Globus pallidus (tissue), 1 donor: Measurements from ENCODE around the gene CCDC124.
"Not testable (repeated sequence)": the region's sequence is repeated elsewhere in the genome, so short reads cannot be mapped to it uniquely, and the experiment has no call there.

Experiments used
- DNase-seq: peaks from one replicate; pipeline ENCODE4 v3.0.0-alpha.2; 2015; ENCODE audit warnings: low spot score

The CCDC124 gene, protein sequence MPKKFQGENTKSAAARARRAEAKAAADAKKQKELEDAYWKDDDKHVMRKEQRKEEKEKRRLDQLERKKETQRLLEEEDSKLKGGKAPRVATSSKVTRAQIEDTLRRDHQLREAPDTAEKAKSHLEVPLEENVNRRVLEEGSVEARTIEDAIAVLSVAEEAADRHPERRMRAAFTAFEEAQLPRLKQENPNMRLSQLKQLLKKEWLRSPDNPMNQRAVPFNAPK

DNA sequence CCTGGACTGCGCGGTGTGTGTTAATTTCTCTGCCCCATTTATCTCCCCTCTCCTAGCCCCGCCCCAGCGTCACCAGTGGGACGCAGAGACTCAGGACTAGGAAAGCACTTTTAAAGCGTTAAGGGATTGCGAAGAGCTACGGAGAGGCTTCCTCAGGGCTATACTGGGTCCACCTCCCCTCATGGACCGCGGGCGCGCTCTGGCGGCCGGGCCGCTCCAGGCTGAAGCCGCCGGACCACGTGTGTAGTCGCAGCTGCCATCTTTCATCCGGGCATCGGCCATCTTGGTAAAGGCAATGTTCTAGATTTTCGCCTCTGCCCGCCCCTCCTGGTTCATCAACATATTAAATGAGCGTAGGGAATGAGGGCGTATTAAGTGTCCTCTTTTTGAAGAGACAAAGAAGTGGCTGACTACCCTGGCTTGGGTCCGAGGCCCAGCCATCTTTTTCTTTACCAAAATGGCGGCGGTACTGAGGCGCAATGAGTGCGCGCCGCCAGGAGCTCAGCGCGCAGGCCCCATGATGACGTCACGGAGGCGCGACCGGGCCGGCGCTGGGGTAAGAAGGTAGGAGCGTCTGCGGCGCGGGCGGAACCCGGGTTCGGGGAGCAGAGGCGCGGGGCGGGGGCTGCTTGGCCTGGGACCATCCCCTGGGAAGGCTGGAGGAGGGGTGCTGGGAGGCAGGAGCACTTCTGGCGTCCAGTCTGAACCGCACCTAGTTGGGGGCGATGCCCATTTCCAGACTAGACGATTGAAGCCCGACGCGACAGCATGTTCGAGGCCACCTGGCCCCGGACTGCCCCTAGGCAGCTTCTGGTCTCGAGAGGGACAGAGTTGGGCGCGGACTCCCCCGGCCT lies at the start of gene CCDC124:
CCDC124 (plus strand) TSS at position 531 of the 854 bp plus-strand sequence. CDS start 3,406 bp downstream, outside the sequence.
- DNase-seq, result peak; percentile 86

DNA sequence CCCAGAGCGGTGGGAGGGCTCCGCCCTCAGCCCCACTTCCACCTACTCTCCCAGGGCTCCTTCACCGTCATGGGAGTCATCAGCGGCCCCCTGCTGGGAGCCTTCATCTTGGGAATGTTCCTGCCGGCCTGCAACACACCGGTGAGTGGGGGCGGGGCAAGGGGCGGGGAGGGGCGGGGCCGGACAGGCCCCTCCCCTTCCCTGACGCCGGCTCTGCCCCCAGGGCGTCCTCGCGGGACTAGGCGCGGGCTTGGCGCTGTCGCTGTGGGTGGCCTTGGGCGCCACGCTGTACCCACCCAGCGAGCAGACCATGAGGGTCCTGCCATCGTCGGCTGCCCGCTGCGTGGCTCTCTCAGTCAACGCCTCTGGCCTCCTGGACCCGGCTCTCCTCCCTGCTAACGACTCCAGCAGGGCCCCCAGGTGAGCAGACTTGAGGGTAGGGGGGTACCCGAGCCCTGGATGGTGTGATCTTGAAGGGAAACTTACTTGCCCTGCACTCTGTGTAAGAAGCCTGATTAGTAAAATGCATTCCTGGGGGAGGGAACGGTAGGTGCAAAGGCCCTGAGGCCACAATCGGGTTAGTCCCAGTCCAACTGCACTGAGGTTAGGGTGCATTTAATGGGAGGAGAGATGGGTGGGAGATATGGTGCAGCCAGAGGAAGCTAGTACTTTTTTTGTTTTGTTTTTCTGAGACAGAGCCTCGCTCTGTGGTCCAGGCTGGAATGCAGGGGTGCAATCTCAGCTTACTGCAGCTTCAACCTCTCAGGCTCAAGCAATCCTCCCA lies 49.0 kb upstream of the CCDC124 start:
- no peak for DNase-seq

DNA sequence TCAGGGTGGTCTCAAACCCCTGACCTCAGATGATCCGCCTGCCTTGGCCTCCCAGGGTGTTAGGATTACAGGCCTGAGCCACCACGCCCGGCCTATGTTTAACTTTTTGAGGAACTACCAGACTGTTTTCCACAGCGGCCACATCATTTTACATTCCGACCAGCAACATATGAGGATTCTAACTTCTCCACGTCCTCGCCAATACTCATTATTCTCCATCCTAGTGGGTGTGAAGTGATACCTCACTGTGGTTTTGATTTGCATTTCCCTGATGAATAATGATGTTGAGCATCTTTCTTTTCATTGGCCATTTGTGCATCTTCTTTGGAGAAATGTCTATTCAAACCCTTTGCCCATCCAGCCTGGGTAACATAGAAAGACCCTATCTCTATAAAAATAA lies 46.3 kb upstream of the CCDC124 start:
- no peak for DNase-seq

DNA sequence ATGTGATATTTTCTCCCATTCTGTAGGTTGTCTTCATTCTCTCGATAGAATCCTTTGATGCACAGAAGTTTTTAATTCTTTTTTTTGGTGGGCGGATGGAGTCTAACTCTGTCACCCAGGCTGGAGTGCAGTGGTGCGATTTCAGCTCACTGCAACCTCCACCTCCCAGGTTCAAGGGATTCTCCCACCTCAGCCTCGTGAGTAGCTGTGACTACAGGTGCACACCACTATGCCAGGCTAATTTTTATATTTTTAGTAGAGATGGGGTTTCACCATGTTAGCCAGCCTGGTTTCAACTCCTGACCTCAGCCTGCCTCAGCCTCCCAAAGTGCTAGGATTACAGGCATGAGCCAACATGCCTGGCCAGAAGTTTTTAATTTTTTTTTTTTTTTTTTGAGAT lies 45.6 kb upstream of the CCDC124 start:
- DNase-seq, result not testable (repeated sequence)

DNA sequence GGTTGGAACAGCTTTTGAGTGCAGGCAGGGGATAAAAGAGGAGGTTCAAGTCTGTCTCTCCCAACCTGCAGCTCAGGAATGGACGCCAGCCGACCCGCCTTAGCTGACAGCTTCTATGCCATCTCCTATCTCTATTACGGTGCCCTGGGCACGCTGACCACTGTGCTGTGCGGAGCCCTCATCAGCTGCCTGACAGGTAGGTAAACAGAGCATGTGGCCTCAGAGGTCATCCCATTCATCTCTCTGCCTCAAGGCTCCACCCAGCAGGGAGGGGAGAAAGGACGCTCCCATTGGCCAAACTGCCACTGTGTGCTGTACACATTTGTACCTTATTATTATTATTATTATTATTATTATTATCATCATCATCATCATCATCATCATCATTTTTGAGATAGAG lies 44.6 kb upstream of the CCDC124 start:
- no peak for DNase-seq

DNA sequence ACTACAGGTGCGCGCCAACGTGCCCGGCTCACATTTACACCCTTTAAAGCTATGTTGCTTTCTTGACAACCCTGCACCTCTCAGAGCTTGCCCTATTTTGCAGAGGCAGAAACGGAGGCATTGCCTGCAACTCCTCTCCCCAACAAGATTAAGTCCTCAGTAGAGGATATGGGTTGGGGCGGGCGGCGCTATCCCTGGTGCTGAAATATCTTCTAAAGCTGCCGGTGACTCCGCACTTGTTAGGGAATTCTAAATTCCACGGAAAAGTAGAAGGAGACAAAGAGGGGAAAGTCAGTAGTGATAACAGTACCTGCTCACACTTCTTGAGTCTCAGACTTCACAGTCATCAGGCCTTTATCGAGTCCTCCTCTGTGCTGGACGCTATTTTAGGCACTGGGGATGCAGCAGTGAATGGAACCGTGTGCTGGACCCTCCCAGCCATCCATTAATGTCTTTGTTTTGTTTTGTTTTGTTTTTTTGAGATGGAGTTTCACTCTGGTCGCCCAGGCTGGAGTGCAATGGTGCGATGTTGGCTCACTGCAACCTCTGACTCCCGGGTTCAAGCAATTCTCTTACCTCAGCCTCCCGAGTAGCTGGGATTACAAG lies 43.1 kb upstream of the CCDC124 start:
- DNase-seq, result no peak

DNA sequence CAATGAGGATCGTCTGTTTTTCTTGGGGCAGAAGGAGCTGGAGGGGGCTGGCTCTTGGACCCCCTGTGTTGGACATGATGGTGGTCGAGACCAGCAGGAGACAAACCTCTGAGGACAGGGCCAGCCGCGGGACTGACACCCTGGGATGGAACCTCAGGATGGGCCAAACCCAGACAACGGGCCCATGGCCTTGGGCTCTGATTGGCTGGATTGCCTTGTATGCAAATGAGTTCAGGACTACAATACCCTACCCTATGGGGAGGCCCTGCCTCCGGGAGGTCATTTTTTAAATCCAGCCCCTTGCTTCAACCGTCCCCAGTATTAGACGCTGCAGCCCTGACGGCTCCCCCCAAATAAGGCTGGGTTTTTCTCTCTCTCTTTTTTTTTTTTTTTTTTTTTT lies 39.0 kb upstream of the CCDC124 start:
- no peak for DNase-seq

DNA sequence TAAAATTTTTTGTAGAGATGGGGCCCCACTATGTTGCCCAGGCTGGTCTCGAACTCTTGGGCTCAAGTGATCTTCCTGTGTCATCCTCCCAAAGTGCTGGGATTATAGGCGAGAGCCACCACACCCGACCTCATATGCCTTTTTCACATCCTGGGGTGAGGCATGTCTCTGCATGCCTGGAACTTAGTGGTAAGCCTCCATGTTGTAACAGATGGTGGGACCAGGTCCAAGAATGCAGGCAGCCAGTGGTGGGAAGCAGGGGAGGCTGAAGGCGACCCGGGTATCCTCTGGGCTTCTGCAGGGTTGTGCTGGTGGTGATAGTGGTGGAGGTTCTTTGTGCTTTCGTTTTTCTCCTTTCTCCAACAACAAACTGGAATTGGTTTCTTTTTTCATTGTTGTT lies 30.1 kb upstream of the CCDC124 start:
- no peak for DNase-seq

DNA sequence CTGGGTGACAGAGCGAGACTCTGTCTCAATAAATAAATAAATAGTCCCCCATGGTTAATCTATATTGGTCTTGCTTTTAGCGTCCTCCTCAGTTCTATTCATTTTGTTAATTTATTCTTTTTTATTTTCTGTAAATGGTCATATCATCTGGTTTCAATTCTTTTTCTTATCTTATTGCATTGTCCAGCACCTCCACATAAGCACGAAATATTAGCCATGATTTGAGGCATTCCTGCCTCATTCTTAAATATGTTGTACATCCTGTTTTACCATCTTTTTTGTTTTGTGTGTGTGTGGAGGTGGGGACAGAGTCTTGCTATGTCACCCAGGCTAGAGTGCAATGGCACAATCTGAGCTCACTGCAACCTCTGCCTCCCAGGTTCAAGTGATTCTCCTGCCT lies 24.6 kb upstream of the CCDC124 start:
- no peak for DNase-seq

DNA sequence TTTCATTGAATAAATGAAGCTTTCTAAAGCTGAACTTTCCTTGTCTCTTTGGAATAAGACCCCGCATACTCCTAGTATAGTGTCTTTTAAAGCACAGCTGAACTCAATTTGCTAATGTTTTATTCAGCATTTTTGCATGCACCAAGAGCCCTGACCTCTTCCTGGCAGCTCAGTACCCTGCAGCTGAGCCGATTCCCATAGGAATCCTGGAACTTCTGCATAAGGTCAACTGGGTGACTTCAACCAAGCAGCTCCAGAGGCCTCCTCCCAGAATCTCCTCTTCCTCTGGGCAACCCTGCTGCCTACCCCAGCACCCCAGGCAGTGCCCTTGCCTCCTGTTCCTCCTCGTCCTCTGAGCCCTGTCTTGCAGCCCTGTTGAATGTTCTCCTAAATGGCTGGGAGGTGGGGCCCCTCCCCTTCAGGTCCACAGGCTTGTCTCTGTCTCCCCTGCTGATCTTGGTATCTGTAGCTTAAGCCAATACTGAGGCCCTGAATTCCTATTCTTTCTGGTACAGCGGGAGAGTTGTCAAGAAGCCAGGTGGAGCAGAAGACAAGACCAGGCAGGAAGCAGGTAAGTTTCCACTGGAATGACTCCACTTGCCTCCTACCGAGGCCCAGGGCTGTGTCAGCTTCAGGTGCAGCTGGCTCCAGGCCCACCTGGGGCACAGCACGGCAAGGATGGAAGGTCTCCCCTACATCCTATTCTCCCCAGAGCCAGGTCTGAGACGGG lies 23.6 kb upstream of the CCDC124 start:
- no peak for DNase-seq

DNA sequence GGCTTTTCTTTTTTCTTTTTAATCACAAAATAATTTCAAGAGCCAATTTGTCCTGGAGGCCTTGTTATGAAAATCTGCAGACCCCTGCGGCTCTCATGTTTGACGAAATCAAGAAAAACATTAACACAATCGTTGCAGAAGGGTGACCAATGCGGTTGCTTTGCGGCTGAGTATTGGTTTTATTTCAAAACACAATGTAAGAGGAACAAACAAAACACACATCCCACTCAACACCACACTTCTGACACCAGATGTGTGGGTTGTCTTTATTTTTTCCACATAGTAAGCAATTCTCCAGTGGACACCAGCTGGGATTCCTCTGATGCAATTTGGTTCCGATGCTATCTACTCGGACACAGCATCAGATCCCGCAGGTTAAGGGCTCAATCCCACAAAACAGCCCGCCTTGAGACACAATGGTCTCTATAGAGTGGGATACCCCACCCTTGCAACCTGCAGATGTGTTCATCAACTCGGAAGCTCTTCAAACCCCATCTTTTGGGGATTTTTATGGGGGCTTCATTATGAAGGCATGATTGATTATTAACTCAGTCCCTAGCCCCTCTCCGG lies 21.9 kb upstream of the CCDC124 start:
- no peak for DNase-seq

DNA sequence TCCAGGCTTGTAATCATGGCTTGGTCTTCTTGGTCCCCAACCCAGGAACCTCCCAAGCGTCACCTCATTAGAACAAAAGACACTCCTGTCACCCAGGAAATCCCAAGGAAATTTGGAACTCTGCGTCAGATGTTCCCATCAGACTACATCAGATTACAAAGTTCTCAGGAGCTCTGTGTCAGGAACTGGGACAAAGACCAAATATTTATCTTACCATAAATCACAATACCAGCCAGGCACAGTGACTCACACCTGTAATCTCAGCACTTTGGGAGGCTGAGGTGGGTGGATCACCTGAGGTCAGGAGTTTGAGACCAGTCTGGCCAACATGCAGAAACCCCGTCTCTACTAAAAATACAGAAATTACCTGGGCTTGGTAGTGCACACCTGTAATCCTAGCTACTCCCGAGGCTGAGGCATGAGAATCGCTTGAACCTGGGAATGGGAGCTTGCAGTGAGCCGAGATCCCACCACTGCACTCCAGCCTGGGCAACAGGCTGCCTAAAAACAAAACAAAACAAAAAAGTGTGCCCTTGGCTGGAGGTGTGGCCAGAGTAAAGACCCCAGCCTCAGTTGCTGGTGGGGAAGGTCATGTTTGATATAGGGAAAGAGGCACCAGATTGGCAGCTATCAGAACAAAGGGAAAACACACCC lies 16.7 kb upstream of the CCDC124 start:
- DNase-seq, result no peak

DNA sequence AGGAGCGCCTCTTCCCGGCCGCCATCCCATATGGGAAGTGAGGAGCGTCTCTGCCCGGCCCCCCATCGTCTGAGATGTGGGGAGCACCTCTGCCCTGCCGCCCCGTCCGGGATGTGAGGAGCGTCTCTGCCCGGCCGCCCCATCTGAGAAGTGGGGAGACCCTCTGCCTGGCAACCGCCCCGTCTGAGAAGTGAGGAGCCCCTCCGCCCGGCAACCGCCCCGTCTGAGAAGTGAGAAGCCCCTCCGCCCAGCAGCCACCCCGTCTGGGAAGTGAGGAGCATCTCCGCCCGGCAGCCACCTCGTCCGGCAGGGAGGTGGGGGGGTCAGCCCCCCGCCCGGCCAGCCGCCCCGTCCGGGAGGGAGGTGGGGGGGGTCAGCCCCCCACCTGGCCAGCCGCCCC lies 14.7 kb upstream of the CCDC124 start:
- not testable (repeated sequence) for DNase-seq

DNA sequence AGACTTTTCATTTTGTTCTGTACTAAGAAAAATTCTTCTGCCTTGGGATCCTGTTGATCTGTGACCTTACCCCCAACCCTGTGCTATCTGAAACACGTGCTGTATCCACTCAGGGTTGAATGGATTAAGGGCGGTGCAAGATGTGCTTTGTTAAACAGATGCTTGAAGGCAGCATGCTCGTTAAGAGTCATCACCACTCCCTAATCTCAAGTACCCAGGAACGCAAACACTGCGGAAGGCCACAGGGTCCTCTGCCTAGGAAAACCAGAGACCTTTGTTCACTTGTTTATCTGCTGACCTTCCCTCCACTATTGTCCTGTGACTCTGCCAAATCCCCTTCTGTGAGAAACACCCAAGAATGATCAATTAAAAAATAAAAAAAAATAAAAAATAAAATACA lies 13.7 kb upstream of the CCDC124 start:
- DNase-seq, result not testable (repeated sequence)

DNA sequence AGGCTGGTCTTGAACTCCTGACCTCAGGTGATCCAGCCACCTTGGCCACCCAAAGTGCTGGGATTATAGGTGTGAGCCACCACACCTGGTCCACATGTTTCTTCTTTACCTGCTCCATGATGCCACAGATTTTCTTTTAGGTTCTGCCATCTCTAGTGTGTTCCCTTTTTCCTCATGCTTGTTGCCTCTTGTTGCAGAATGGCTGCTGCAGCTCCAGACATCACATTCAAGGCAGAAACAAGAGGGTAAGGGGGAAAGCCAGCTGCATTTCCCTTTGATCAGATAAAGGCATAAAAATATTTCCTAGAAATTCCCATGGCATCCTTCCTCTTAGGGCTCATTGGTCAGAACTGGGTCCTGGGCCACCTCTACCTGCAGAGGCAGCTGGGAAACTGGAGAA lies 12.3 kb upstream of the CCDC124 start:
- DNase-seq, result no peak

DNA sequence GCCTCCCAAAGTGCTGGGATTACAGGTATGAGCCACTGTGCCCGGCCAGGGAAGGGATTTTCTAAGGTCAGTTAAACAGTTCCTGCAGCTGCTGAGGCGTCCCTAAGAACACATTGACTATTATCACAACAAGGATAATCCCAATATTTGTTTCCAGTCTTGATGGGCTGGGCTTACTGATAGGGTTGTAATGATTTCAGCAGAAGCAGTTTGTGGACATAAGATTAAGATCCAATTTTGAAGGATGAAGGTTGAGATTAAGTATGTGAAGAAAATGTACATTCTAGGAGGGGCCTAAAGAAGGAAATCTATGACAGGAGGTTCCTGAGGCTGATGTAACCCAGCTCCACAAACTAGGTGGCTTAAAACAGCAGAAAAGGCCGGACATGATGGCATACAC lies 10.7 kb upstream of the CCDC124 start:
- no peak for DNase-seq

DNA sequence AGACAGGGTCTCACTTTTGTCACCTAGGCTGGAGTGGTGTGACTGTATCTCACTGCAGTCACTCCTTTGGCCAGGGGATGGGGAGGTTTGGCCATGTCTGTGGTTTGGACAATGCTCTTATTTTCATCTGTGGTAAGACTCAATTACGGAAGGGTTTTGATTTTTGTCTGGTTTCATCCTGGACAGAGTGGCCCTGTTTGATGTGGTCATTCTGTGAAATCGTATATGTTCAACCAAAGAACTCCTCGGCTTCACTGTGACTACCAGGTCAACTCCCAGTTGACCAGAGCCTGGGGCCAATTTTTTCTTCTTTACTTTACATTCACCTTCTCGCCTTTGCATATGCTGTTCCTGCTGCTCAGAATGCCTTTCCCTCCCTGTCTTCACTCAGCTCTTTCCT lies 6.8 kb upstream of the CCDC124 start:
- no peak for DNase-seq

DNA sequence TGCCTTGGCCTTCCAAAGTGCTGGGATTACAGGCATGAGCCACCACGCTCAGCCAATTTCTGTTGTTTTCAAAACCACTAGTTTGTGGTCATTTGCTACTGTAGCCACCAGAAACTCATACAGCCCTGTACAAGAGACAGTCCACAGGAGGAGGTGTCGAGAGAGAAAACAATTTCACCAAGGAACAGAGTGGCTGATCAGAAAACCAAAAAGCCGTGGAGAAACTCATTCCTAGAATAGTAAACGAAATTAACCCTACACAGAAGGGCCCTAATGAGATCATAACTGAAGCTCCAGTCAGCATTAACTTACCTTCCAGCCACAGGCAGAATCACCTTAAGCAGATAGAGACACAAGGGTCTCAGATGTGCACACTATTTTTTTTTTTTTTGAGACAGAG lies 3.8 kb upstream of the CCDC124 start:
- no peak for DNase-seq

DNA sequence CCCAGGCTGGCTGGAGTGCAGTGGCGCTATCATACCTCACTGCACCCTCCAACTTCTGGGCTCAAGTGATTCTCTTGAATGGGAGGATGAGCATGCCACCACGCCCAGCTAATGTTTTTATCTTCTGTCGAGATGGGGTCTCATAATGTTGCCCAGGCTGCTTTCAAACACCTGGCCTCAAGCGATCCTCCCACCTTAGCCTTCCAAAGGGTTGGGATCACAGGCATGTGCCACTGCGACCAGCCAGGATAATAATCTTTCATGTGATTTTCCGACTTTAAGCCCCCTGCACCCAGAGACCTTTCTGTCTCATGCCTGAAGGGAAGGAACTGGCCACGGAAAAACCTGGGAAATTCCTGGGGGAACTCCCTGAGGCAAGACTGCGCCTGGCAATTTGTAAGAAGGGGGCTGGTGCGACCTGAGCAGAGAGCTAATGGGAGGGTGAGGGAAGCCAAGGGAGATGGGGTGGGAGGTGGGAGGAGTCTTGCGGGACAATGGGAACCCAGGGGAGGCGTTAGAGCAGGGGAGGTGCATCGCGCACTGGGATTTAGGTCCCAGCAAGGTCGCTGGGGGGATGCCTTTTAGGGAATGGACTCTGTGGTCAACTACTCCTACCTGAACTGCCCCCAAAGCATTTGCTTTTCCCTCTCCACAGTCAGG lies 1.2 kb upstream of the CCDC124 start:
- DNase-seq, result no peak

DNA sequence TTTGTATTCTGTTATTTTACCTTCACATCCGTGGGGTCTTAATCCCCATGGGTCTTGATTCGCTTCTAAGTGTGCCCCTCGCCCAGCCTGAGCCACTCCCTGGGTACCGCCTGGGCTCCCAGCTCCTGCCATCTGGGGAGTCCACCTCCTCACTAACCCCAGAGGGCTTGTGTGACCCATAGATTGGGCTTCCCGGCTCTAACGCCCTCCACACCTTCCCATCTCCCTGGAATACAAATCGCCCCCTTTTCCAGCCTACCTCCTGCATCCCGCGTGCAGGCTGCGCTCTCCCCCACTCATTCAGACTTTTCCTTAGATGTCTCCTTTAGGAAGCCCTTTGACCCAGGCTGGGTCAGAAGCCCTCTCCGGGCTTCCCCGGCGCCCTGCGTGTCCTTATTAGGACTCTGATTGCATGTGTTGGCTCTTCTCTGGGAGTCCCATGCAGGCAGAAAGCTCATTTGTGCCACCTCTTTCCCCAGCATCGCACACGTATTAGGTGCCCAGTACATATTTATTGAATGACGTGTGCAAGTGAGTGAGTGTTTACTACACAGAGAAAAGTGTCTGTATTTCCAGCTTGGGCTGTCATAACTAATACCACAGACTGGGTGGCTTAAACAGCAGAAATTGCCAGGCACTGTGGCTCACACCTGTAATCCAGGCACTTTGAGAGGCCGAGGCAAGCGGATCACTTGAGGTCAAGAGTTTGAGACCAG lies 757 bp downstream of the CCDC124 start:
- no peak for DNase-seq
